Left kidney (tissue), 1 donor: ENCODE results near the gene ZXDB. TPM values are rescaled to one million over a fixed set of nuclear protein-coding genes. Genes with fewer than 3 reads are reported as not detected.

ENCODE experiments used
- polyA plus RNA-seq: library from polyadenylated mRNA; unstranded; fragments of 120-200 nt; gene quantifications from one replicate; pipeline ENCODE4 v1.2.1, GENCODE V29; 2013; ENCODE audit not compliant: insufficient read length

ZXDB gene
- polyA plus RNA-seq, 1 donor, result 11.1 TPM

Other genes starting within 250 kb of the ZXDB start
- gene NLRP2B, start 88.2 kb downstream of the ZXDB start, polyA plus RNA-seq, result 0.12 TPM